Ovary (tissue), 9 donors: ENCODE results near the gene RALGPS1. TPM values are rescaled to one million over a fixed set of nuclear protein-coding genes. Genes with fewer than 3 reads are reported as not detected.
A peak's percentile ranks its signal among the peaks of the same experiment; 100 is the strongest.

Experiments
- DNase-seq, 5 donors: peaks; one replicate each; pipeline ENCODE4 v3.0.0-alpha.2; 2019 to 2020
- H3K27ac ChIP-seq, 2 donors: fragments of 200-600 bp; one replicate each; pipeline versions ENCODE4 v1.5.1 to v1.8.0; 2019 to 2022
- H3K27me3 ChIP-seq: fragments of 200-600 bp; one replicate; pipeline ENCODE4 v1.8.0; 2022
- H3K36me3 ChIP-seq: fragments of 200-600 bp; sonication (generic); one replicate; pipeline ENCODE4 v1.5.1; 2019
- H3K4me1 ChIP-seq: one replicate; pipeline ENCODE4 v1.8.1; 2013; ENCODE audit warnings: mild to moderate bottlenecking, moderate library complexity; ENCODE audit not compliant: insufficient read depth
- H3K4me3 ChIP-seq: fragments of 200-600 bp; sonication (generic); one replicate; pipeline ENCODE4 v1.5.1; 2017
- H3K9me3 ChIP-seq, 2 donors: fragments of 200-600 bp in 1 of 2; sonication (generic) in 1 of 2; one replicate each; pipeline versions ENCODE4 v1.5.1 to v1.8.1; 2013 to 2019; ENCODE audit warnings: mild to moderate bottlenecking in 1 of 2, moderate library complexity in 1 of 2
- EP300 ChIP-seq: sonication (generic); formaldehyde crosslinking; IDR thresholded peaks from one replicate; pipeline ENCODE4 v1.6.1; 2017; ENCODE audit warnings: antibody characterized with exemption
- POLR2A ChIP-seq: fragments of 450-650 bp; IDR thresholded peaks from one replicate; pipeline ENCODE4 v1.6.1; 2017; ENCODE audit warnings: antibody characterized with exemption, mild to moderate bottlenecking, moderate library complexity
- WGBS, 3 donors: extraction: QIAGEN DNeasy Blood & Tissue Kit in 1 of 3; methylation state at CpG; one replicate each; pipeline versions ENCODE4 v1.1.5 to v1.1.7; 2013 to 2017; 5-methylcytosine and 5-hydroxymethylcytosine counted together
- intact Hi-C, 4 donors: fragments of 100-400 bp; cut with DNase I; formaldehyde crosslinking; loops; one replicate each; pipeline versions ENCODE4 v1.11.0 to v1.15.1; 2022 to 2023
- polyA plus RNA-seq, 2 donors: library from polyadenylated mRNA; stranded (reverse); fragments of 200-250 nt in 1 of 2; fragments of 350-450 nt in 1 of 2; fragmentation: Illumina TruSeq in 1 of 2; extraction: RNeasy Lipid Tissue Mini Kit (QIAGEN cat#74804) in 1 of 2; gene quantifications; one replicate each; pipeline ENCODE4 v1.2.3, GENCODE V29; 2013 to 2014
- total RNA-seq, 7 donors: library from RNA; depleted of rRNA in 2 of 7; stranded (reverse); fragments of >200 nt in 2 of 7; fragmentation: NEBNext Ultra II Directional in 3 of 7; extraction: Animal tissue kit (Norgen Biotek cat#: 25700) in 3 of 7; gene quantifications; one replicate each; pipeline versions ENCODE4 v1.1.0 to v1.2.4, GENCODE V29; 2016 to 2023
- TF ChIP-seq, protein P1 (sequence below), 3 donors: fragments of 450-650 bp in 2 of 3; fragments of 200-600 bp in 1 of 3; IDR thresholded peaks; one replicate each; pipeline versions ENCODE4 v1.5.1 to v1.8.0; 2016 to 2022; ENCODE audit warnings: antibody characterized with exemption in 3 of 3, mild to moderate bottlenecking in 1 of 3
- donor health status: DM: no; HTN: no; CAD: no; lungs with moderate emphysema.
- donor health status: DM: no; HTN: no; CAD: no.
- donor health status: Bipolar disorder and iron deficiency.
- donor health status: DM: yes; HTN: yes; CAD: no.
- donor health status: DM: no; HTN: no; CAD: no.
- donor health status: DM: yes; HTN: yes; CAD: no.

RALGPS1 gene
- total and polyA plus RNA-seq, 9 donors = 2.3 to 13.1 (median 6.9) TPM

DNA sequence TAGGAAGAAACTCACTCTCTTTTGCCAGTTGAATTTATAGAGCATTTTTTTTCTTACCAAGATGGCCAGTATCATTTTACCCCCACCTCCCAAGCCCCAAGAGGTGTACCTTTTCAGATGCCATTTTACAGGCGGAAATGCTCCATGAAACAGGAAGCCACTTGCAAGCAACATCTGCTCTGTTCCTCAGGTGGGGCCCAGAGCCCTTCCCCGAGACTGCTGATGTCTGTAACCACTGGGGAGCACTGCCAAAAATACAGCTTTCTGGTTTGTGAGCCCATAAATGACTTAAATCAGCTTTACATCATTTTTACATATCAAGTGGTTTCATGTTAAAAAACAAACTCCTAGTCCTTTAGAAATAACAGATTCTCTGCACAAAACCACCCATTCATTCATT, 307.1 kb downstream of the RALGPS1 start:
- intact Hi-C loops = no loop called here
- no peaks in the 10 kb centered on the region for H3K9me3 ChIP-seq
- no peak overlapping the region for H3K4me3 ChIP-seq
- TF ChIP-seq, protein P1, sequence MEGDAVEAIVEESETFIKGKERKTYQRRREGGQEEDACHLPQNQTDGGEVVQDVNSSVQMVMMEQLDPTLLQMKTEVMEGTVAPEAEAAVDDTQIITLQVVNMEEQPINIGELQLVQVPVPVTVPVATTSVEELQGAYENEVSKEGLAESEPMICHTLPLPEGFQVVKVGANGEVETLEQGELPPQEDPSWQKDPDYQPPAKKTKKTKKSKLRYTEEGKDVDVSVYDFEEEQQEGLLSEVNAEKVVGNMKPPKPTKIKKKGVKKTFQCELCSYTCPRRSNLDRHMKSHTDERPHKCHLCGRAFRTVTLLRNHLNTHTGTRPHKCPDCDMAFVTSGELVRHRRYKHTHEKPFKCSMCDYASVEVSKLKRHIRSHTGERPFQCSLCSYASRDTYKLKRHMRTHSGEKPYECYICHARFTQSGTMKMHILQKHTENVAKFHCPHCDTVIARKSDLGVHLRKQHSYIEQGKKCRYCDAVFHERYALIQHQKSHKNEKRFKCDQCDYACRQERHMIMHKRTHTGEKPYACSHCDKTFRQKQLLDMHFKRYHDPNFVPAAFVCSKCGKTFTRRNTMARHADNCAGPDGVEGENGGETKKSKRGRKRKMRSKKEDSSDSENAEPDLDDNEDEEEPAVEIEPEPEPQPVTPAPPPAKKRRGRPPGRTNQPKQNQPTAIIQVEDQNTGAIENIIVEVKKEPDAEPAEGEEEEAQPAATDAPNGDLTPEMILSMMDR (IDR thresholded peaks at IDR 0.05) = no peak
- TF ChIP-seq EP300 (no peak), POLR2A (no peak)
- WGBS, 3 donors = 86 to 87% (median 87%) methylated on average over 2 of the region's 2 CpGs
- H3K27ac ChIP-seq = no peak overlapping the region
- DNase-seq = no peak
- H3K36me3 ChIP-seq = no peaks in the 10 kb centered on the region
- H3K27me3 ChIP-seq = no peaks in the 10 kb centered on the region
- peaks cover 5% of the 10 kb centered on the region for H3K4me1 ChIP-seq

DNA sequence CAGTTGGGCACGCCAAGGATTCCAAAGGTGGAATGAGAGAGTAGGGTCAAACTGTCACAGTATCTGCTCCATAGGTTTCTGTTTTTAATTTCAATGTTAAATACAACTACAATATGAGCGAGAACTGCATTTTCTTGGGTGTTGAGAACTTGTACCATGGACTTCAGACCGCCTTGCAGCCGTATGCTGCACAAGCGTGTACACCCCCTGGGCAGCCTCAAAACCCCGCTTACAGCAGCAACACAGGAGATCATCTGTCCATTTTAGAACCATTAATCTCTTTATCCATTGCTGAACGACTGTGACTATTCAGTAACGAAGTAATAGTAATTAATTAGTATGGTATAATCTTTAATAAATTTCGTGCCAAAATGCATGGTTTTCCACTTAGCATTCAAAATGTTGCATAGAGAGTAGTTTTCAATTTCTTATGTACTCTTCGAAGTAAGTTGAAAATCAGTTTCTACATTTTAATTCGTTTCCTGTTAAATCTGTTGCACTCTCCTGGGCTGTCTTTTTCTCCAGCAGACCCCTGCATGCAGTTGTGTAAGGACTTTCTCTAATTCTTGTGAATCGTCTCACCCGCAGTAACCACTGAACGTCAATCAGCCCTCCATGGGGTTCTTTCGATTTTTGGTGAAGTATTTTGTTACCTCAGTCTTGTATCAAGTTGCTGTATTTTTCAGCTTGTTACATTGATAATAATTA, 308.0 kb downstream of the RALGPS1 start:
- H3K36me3 ChIP-seq = no peaks in the 10 kb centered on the region
- peaks cover 5% of the 10 kb centered on the region for H3K4me1 ChIP-seq
- no peak overlapping the region for H3K4me3 ChIP-seq
- H3K27me3 ChIP-seq = no peaks in the 10 kb centered on the region
- TF ChIP-seq EP300 (no peak), POLR2A (no peak)
- TF ChIP-seq, protein P1 (IDR thresholded peaks at IDR 0.05) = no peak
- no peak overlapping the region for H3K27ac ChIP-seq
- intact Hi-C loops = no loop called here
- 69 to 72% (median 69%) methylated on average over 15 of the region's 15 CpGs for WGBS, 3 donors
- DNase-seq = no peak
- no peaks in the 10 kb centered on the region for H3K9me3 ChIP-seq

DNA sequence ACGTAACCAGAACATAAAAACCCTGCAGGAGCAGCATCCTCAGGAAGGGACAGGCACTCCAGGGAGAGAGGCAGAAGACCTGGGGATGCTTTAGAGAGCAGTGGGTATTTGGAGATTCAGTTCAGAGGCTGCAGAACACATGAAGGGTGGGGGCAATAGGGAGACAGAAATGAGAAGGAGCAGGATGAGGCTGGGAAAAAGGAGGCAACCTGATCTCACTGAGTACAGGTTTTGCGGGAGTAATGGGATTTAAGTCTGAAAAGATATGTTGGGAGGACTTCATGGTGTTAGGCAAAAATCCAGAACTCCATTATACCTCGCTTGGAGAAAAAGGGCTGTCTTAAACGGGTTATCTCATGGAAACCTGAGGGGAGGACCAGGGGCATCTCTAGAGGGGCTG, 308.7 kb downstream of the RALGPS1 start:
- no peaks in the 10 kb centered on the region for H3K9me3 ChIP-seq
- intact Hi-C loops = no loop called here
- H3K36me3 ChIP-seq = no peaks in the 10 kb centered on the region
- DNase-seq = no peak
- H3K27ac ChIP-seq = no peak overlapping the region
- WGBS, 3 donors = 17 to 29% (median 19%) methylated on average over 4 of the region's 4 CpGs
- no peaks in the 10 kb centered on the region for H3K27me3 ChIP-seq
- H3K4me1 ChIP-seq = peaks cover 5% of the 10 kb centered on the region
- H3K4me3 ChIP-seq = no peak overlapping the region
- TF ChIP-seq, protein P1 (IDR thresholded peaks at IDR 0.05) = no peak
- TF ChIP-seq POLR2A (no peak), EP300 (no peak)

DNA sequence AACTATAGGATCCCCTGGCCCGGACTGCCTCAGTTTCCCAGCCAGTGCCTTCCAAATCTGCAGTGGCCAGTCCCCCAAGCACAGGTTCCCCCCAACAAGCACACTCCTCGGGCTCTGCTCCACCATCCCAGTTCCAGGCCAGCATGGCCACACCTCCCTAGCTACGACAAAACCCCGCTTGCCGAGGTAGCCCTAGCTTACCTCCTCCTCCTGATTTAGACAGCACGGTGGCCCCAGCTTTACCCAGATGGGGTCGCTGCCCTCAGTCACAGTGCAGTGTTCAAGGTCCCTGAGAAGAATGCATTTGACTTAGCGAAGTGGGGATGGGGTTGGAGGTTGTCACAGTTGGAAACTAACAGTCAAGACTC, 309.2 kb downstream of the RALGPS1 start:
- Histone ChIP-seq H3K4me1 (peaks cover 5% of the 10 kb centered on the region), H3K27me3 (no peaks in the 10 kb centered on the region), H3K4me3 (peak overlapping the region; percentile 48), H3K27ac (peak overlapping the region; percentile 51 to 82), H3K9me3 (no peaks in the 10 kb centered on the region), H3K36me3 (no peaks in the 10 kb centered on the region)
- WGBS, 3 donors = 17 to 26% (median 19%) methylated on average over 8 of the region's 8 CpGs
- DNase-seq = peak; percentile 30 to 63 (median 52)
- TF ChIP-seq EP300 (no peak), POLR2A (no peak)
- TF ChIP-seq, protein P1 (IDR thresholded peaks at IDR 0.05) = no peak
- intact Hi-C loops = loop anchor here in 1 of 4 donors (2.0 kb wide), 1 partner anchor 173 kb away; the partner anchor contains the start of gene SLC2A8
